ENCODE results near the gene ASB3.
"Not testable (repeated sequence)": the region's sequence is repeated elsewhere in the genome, so short reads cannot be mapped to it uniquely, and the experiment has no call there.

The ASB3 gene

GRCh38 chr2:53739032-53739431 lies 47.7 kb downstream of the ASB3 start:
- DNase-seq (ENCODE audit: low read depth in 2 of 2): no peak

- DNase-seq (ENCODE audit: low read depth in 2 of 2): no peak
Measured at GRCh38 chr2:53737091-53737490, 49.7 kb downstream of the ASB3 start.

- no peak for DNase-seq (ENCODE audit: low read depth in 2 of 2)
Measured at GRCh38 chr2:53729143-53729762, 57.5 kb downstream of the ASB3 start.

GRCh38 chr2:53727921-53728320 lies 58.8 kb downstream of the ASB3 start:
- no peak for DNase-seq (ENCODE audit: low read depth in 2 of 2)

GRCh38 chr2:53725662-53726061 lies 61.1 kb downstream of the ASB3 start:
- no peak for DNase-seq (ENCODE audit: low read depth in 2 of 2)

GRCh38 chr2:53724536-53724935 lies 62.2 kb downstream of the ASB3 start:
- no peak for DNase-seq (ENCODE audit: low read depth in 2 of 2)

GRCh38 chr2:53720944-53721343 lies 65.8 kb downstream of the ASB3 start:
- not testable (repeated sequence) for DNase-seq (ENCODE audit: low read depth in 2 of 2)

- DNase-seq (ENCODE audit: low read depth in 2 of 2): no peak
Measured at GRCh38 chr2:53715568-53715967, 71.2 kb downstream of the ASB3 start.

- DNase-seq (ENCODE audit: low read depth in 2 of 2): no peak
Measured at GRCh38 chr2:53711271-53711780, 75.4 kb downstream of the ASB3 start.

GRCh38 chr2:53708988-53709387 lies 77.8 kb downstream of the ASB3 start:
- no peak for DNase-seq (ENCODE audit: low read depth in 2 of 2)

GRCh38 chr2:53701221-53701620 lies 85.5 kb downstream of the ASB3 start:
- DNase-seq (ENCODE audit: low read depth in 2 of 2): no peak

- DNase-seq (ENCODE audit: low read depth in 2 of 2): no peak
Measured at GRCh38 chr2:53697686-53698085, 89.1 kb downstream of the ASB3 start.

- DNase-seq (ENCODE audit: low read depth in 2 of 2): no peak
Measured at GRCh38 chr2:53697092-53697491, 89.7 kb downstream of the ASB3 start.

GRCh38 chr2:53695575-53695974 lies 91.2 kb downstream of the ASB3 start:
- no peak for DNase-seq (ENCODE audit: low read depth in 2 of 2)

GRCh38 chr2:53694096-53694771 lies 92.5 kb downstream of the ASB3 start:
- no peak for DNase-seq (ENCODE audit: low read depth in 2 of 2)

- no peak for DNase-seq (ENCODE audit: low read depth in 2 of 2)
Measured at GRCh38 chr2:53690876-53691275, 95.9 kb downstream of the ASB3 start.

GRCh38 chr2:53672881-53673522 lies 113.8 kb downstream of the ASB3 start:
- no peak for DNase-seq (ENCODE audit: low read depth in 2 of 2)

GRCh38 chr2:53670331-53670730 lies 116.4 kb downstream of the ASB3 start:
- DNase-seq (ENCODE audit: low read depth in 2 of 2): no peak

- DNase-seq (ENCODE audit: low read depth in 2 of 2): no peak
Measured at GRCh38 chr2:53668624-53669026, 118.1 kb downstream of the ASB3 start.

GRCh38 chr2:53667130-53667529 lies 119.6 kb downstream of the ASB3 start:
- not testable (repeated sequence) for DNase-seq (ENCODE audit: low read depth in 2 of 2)

- no peak for DNase-seq (ENCODE audit: low read depth in 2 of 2)
Measured at GRCh38 chr2:53660886-53661285, 125.9 kb downstream of the ASB3 start.

GRCh38 chr2:53658474-53658873 lies 128.3 kb downstream of the ASB3 start:
- not testable (repeated sequence) for DNase-seq (ENCODE audit: low read depth in 2 of 2)

- no peak for DNase-seq (ENCODE audit: low read depth in 2 of 2)
Measured at GRCh38 chr2:53655256-53655655, 131.5 kb downstream of the ASB3 start.

Measured in stimulated activated CD8-positive, alpha-beta memory T cell treated with anti-CD3 and anti-CD28 coated beads, Interleukin-7, amount 100 ng/mL, for 4 hours (primary cell).